CD4-positive, alpha-beta T cell (primary cell): ENCODE data around the gene KIF5C. TPM values are rescaled to one million over a fixed set of nuclear protein-coding genes. Genes with fewer than 3 reads are reported as not detected.

Experiments used
- ATAC-seq: fragments of 200-7000 bp; cut with Tn5 transposase; one replicate; pipeline ENCODE4 v1.10.0; 2022; ENCODE audit warnings: mild to moderate bottlenecking; ENCODE audit not compliant: poor library complexity
- CTCF ChIA-PET: fragments of 350-600 bp; sonication (Branson Sonifier 250); formaldehyde crosslinking; loops from one replicate; lab custom pipeline; 2021; ENCODE audit warnings: antibody characterized with exemption, inconsistent platforms; lab: Charles Lee
- POLR2A ChIA-PET: fragments of 350-600 bp; sonication (Branson Sonifier 250); formaldehyde crosslinking; loops from one replicate; lab custom pipeline; 2021; ENCODE audit warnings: antibody characterized with exemption, inconsistent platforms; lab: Charles Lee
- DNase-seq, 14 experiments: peaks; one replicate each; pipeline ENCODE4 v3.0.0-alpha.2; 2013 to 2020; ENCODE audit warnings: mixed read lengths in 2 of 14
- H3K27ac ChIP-seq, 2 donors: one replicate each; pipeline versions ENCODE4 v1.5.1 to v1.7.0; 2013; ENCODE audit warnings: low read length in 2 of 2, low read depth in 1 of 2, mild to moderate bottlenecking in 1 of 2
- H3K27me3 ChIP-seq, 2 experiments: 1 replicate in 1 of 2; 2 replicates in 1 of 2; pipeline versions ENCODE4 v1.6.1 to v1.7.0; 2013; ENCODE audit warnings: low read length in 2 of 2, control low read depth in 1 of 2, mild to moderate bottlenecking in 1 of 2, moderate library complexity in 1 of 2; ENCODE audit not compliant: insufficient read depth in 2 of 2, control insufficient read depth in 1 of 2
- H3K36me3 ChIP-seq: one replicate; pipeline ENCODE4 v1.6.1; 2013; ENCODE audit warnings: low read length, control low read depth; ENCODE audit not compliant: insufficient read depth
- H3K4me1 ChIP-seq: one replicate; pipeline ENCODE4 v1.6.1; 2013; ENCODE audit warnings: low read length, control low read depth; ENCODE audit not compliant: insufficient read depth
- H3K4me3 ChIP-seq: one replicate; pipeline ENCODE4 v1.5.1; 2013; ENCODE audit warnings: mild to moderate bottlenecking, low read length, moderate library complexity
- H3K9me3 ChIP-seq, 2 experiments: 1 replicate in 1 of 2; 2 replicates in 1 of 2; pipeline versions ENCODE4 v1.6.1 to v1.7.0; 2013; ENCODE audit warnings: low read length in 2 of 2, mild to moderate bottlenecking in 2 of 2, control low read depth in 1 of 2, moderate library complexity in 1 of 2; ENCODE audit not compliant: control insufficient read depth in 1 of 2, insufficient read depth in 1 of 2
- H3K27ac Mint-ChIP-seq: one replicate; pipeline ENCODE4 v1.8.0; 2020; ENCODE audit warnings: mixed read lengths
- H3K27me3 Mint-ChIP-seq: one replicate; pipeline ENCODE4 v1.8.0; 2021; ENCODE audit warnings: mixed read lengths
- H3K36me3 Mint-ChIP-seq: one replicate; pipeline ENCODE4 v1.8.0; 2021; ENCODE audit warnings: low read depth, mixed read lengths
- H3K4me1 Mint-ChIP-seq: one replicate; pipeline ENCODE4 v1.8.0; 2021; ENCODE audit warnings: low read depth, mixed read lengths
- H3K4me3 Mint-ChIP-seq: one replicate; pipeline ENCODE4 v1.8.0; 2020; ENCODE audit warnings: mild to moderate bottlenecking, mixed read lengths
- H3K9me3 Mint-ChIP-seq: one replicate; pipeline ENCODE4 v1.8.0; 2020; ENCODE audit warnings: mixed read lengths
- CTCF ChIP-seq: fragments of 200-600 bp; IDR thresholded peaks from one replicate; pipeline ENCODE4 v1.8.0; 2022; ENCODE audit warnings: antibody characterized with exemption, mild to moderate bottlenecking
- intact Hi-C, 2 experiments: fragments of 100-400 bp; cut with DNase I in 1 of 2; cut with micrococcal nuclease in 1 of 2; formaldehyde crosslinking; loops; one replicate each; pipeline versions ENCODE4 v1.15.1 to v1.9.0; 2023 to 2025; cut with DNase I, micrococcal nuclease
- total RNA-seq, 174 experiments: library from RNA in 2 of 174; stranded (reverse) in 2 of 174; gene quantifications; one replicate each; pipeline ENCODE4 v1.2.3 and lab custom pipeline; 2021 to 2026

KIF5C gene
- total RNA-seq, 2 experiments from 2014 or later: 7.3 to 8.1 TPM

- no peaks in the 10 kb centered on the region for H3K9me3 ChIP-seq
- H3K27ac ChIP-seq: no peak overlapping the region
- no peak for ATAC-seq
- H3K4me3 ChIP-seq: no peak overlapping the region
- H3K36me3 ChIP-seq: no peaks in the 10 kb centered on the region
- peaks cover 36% of the 10 kb centered on the region for H3K27me3 Mint-ChIP-seq
- ChIA-PET POLR2A (no interaction called here), CTCF (no interaction called here)
- no peaks in the 10 kb centered on the region for H3K4me1 ChIP-seq
- H3K4me1 Mint-ChIP-seq: peaks cover 4% of the 10 kb centered on the region
- DNase-seq: no peak
- intact Hi-C loops: no loop called here
- peaks cover 8% of the 10 kb centered on the region for H3K9me3 Mint-ChIP-seq
- no peak overlapping the region for H3K27ac Mint-ChIP-seq
- H3K4me3 Mint-ChIP-seq: no peak overlapping the region
- H3K27me3 ChIP-seq: peaks cover 6 to 9% of the 10 kb centered on the region in 2 experiments
- TF ChIP-seq CTCF: no peak
- peaks cover 3% of the 10 kb centered on the region for H3K36me3 Mint-ChIP-seq
These were observed 18.9 kb downstream of the KIF5C start for GRCh38 chr2:148893906-148894305.

DNA sequence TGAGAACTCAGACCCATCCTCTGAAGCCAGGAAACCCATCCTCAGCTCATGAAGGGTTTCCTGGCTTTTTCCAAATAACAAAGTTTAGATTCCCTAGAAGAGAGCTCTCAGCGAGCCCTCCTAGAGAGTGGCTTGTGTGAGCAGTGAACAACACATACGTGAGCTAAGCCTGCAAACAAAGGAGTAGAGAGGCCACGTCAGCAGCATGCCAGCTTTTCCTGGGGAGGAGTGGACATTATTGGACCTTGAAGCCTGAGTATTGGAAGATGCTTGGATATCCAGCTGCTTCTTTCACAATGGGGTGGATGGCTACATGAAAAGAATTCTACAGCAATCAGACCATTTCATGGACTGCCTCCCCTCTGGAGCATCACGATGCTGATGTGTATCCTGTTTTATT is 21.1 kb downstream of the KIF5C start:
- H3K9me3 Mint-ChIP-seq: peaks cover 8% of the 10 kb centered on the region
- POLR2A ChIA-PET: no interaction called here

DNA sequence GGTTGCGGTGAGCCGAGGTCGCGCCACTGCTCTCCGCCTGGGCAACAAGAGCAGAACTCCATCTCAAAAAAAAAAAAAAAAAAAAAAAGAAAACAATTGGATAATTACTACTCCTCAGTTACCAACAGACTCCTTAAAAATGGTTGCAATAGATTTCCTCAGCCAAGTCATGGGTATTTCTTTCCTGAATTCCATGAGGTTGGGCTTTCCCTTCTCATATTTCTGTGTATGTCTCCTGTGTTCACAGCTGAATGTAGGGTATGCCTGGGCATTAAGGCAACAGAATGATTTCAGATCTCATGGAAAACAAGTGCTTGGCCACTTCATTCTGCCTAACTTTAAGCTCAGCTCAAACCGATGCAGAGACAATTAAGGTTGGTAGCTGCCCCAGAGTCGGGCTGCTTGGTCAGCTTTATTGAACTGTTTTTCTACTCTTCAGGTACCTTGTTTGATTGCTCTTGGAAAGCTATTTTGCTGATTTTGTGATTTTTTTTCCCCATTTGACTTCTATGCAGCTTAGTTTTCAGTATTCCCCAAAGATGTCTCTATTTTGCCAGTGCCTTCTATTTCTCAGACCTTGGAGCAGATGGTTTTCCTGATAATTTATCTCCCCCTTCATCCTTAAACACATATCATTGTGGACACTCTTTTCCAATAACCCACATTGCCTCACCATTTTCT is 24.8 kb downstream of the KIF5C start:
- no peak overlapping the region for H3K27ac Mint-ChIP-seq
- Histone ChIP-seq H3K27ac (no peak overlapping the region), H3K27me3 (peaks cover 0 to 2% of the 10 kb centered on the region in 2 experiments), H3K4me1 (no peaks in the 10 kb centered on the region), H3K4me3 (no peak overlapping the region), H3K9me3 (no peaks in the 10 kb centered on the region), H3K36me3 (peaks cover 4% of the 10 kb centered on the region)
- no peaks in the 10 kb centered on the region for H3K36me3 Mint-ChIP-seq
- intact Hi-C loops: no loop called here
- ChIA-PET CTCF (no interaction called here), POLR2A (no interaction called here)
- no peak for ATAC-seq
- H3K9me3 Mint-ChIP-seq: no peaks in the 10 kb centered on the region
- no peak for DNase-seq
- H3K27me3 Mint-ChIP-seq: peaks cover 6% of the 10 kb centered on the region
- H3K4me3 Mint-ChIP-seq: no peak overlapping the region
- no peaks in the 10 kb centered on the region for H3K4me1 Mint-ChIP-seq
- no peak for TF ChIP-seq CTCF

More for the DNA sequence above, 21.1 kb downstream of the KIF5C start:
- Histone ChIP-seq H3K36me3 (no peaks in the 10 kb centered on the region), H3K9me3 (no peaks in the 10 kb centered on the region), H3K4me3 (no peak overlapping the region), H3K27ac (no peak overlapping the region), H3K4me1 (no peaks in the 10 kb centered on the region), H3K27me3 (peaks cover 0 to 2% of the 10 kb centered on the region in 2 experiments)
- Mint-ChIP-seq H3K27me3 (peaks cover 24% of the 10 kb centered on the region), H3K4me3 (no peak overlapping the region), H3K36me3 (peaks cover 3% of the 10 kb centered on the region), H3K27ac (no peak overlapping the region), H3K4me1 (peaks cover 4% of the 10 kb centered on the region)
- ATAC-seq (no peak), DNase-seq (no peak)
- CTCF ChIA-PET: no interaction called here
- intact Hi-C loops: no loop called here
- TF ChIP-seq CTCF: no peak
